ENCODE data around the gene CRHBP.
"Not testable (repeated sequence)": the region's sequence is repeated elsewhere in the genome, so short reads cannot be mapped to it uniquely, and the experiment has no call there.

The CRHBP gene

GRCh38 chr5:76952795-76953536 lies at the start of gene CRHBP:
CRHBP (plus strand) TSS chr5:76953045; CDS start chr5:76953135, 90 bp downstream.
- DNase-seq, result no peak

GRCh38 chr5:76908166-76908565 lies 44.7 kb upstream of the CRHBP start:
- DNase-seq, result no peak

GRCh38 chr5:76910344-76910933 lies 42.4 kb upstream of the CRHBP start:
- not testable (repeated sequence) for DNase-seq

GRCh38 chr5:76914671-76915070 lies 38.2 kb upstream of the CRHBP start:
- DNase-seq, result not testable (repeated sequence)

GRCh38 chr5:76918539-76918938 lies 34.3 kb upstream of the CRHBP start:
- DNase-seq, result no peak

GRCh38 chr5:76920491-76920890 lies 32.4 kb upstream of the CRHBP start:
- DNase-seq, result no peak

GRCh38 chr5:76926329-76927105 lies 26.3 kb upstream of the CRHBP start:
- peak in 1 of 2 donors; percentile 71 for DNase-seq

GRCh38 chr5:76927961-76928360 lies 24.9 kb upstream of the CRHBP start:
- no peak for DNase-seq

- no peak for DNase-seq
Observed at GRCh38 chr5:76930083-76930482, 22.8 kb upstream of the CRHBP start.

GRCh38 chr5:76938177-76938576 lies 14.7 kb upstream of the CRHBP start:
- no peak for DNase-seq

GRCh38 chr5:76941000-76941399 lies 11.8 kb upstream of the CRHBP start:
- no peak for DNase-seq

GRCh38 chr5:76941442-76941841 lies 11.4 kb upstream of the CRHBP start:
- no peak for DNase-seq

GRCh38 chr5:76942581-76942980 lies 10.3 kb upstream of the CRHBP start:
- DNase-seq, result no peak

- no peak for DNase-seq
Observed at GRCh38 chr5:76943006-76943405, 9.8 kb upstream of the CRHBP start.

GRCh38 chr5:76944638-76945037 lies 8.2 kb upstream of the CRHBP start:
- DNase-seq, result no peak

GRCh38 chr5:76945238-76945637 lies 7.6 kb upstream of the CRHBP start:
- not testable (repeated sequence) for DNase-seq

- DNase-seq, result no peak
Observed at GRCh38 chr5:76946090-76946489, 6.8 kb upstream of the CRHBP start.

- DNase-seq, result no peak
Observed at GRCh38 chr5:76947082-76947503, 5.8 kb upstream of the CRHBP start.

GRCh38 chr5:76953551-76954382 lies 922 bp downstream of the CRHBP start:
- no peak for DNase-seq

GRCh38 chr5:76954383-76954763 lies 1.5 kb downstream of the CRHBP start:
- no peak for DNase-seq

- no peak for DNase-seq
Observed at GRCh38 chr5:76956033-76956432, 3.2 kb downstream of the CRHBP start.

GRCh38 chr5:76958991-76959767 lies 6.3 kb downstream of the CRHBP start:
- peak in 1 of 2 donors; percentile 81 for DNase-seq
